ENCODE results near the gene PRRC2C. TPM values are rescaled to one million over a fixed set of nuclear protein-coding genes. Genes with fewer than 3 reads are reported as not detected.
"Not testable (repeated sequence)": the region's sequence is repeated elsewhere in the genome, so short reads cannot be mapped to it uniquely, and the experiment has no call there.

PRRC2C gene
- polyA plus RNA-seq, 1 donor from 2014 or later: 42.4 TPM

DNA sequence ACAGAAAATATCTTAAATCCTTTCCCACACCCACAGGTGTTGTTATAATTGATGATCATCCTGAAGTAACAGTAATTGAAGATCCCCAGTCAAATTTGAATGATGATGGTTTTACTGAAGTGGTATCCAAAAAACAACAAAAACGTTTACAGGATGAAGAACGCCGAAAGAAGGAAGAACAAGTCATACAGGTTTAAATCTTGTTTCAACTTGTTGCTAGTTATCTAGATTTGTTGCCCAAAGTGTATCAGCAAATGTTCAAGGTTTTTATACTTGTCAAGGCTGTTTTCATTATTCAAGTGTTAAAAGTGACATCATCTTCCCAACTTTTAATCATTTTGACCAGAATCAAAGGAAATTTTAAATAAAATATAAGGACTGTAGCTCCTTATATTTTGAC lies 64.7 kb downstream of the PRRC2C start:
- no peaks in the 10 kb centered on the region for H3K79me2 ChIP-seq (replicated peaks; ENCODE audit: insufficient read depth, low read length)
- no peak overlapping the region for H3K4me2 ChIP-seq (ENCODE audit: low read length)
- no peaks in the 10 kb centered on the region for H4K20me1 ChIP-seq (ENCODE audit: insufficient read depth)
- no peaks in the 10 kb centered on the region for H3K9me3 ChIP-seq (ENCODE audit: low read length)
- TF ChIP-seq TAF1 (IDR thresholded peaks at IDR 0.05; ENCODE audit: low read depth) (no peak), CTCF (IDR thresholded peaks at IDR 0.05; ENCODE audit: poor library complexity, severe bottlenecking) (no peak), POLR2AphosphoS5 (IDR thresholded peaks at IDR 0.05) (no peak), EZH2 (IDR thresholded peaks at IDR 0.05; ENCODE audit: borderline replicate concordance, insufficient read depth, low read length, poor library complexity, severe bottlenecking) (no peak), RAD21 (conservative IDR thresholded peaks at IDR 0.05) (no peak), EP300 (conservative IDR thresholded peaks at IDR 0.05; ENCODE audit: poor library complexity, severe bottlenecking) (no peak), MXI1 (conservative IDR thresholded peaks at IDR 0.05; ENCODE audit: poor library complexity, severe bottlenecking) (no peak), SMC3 (conservative IDR thresholded peaks at IDR 0.05; ENCODE audit: poor library complexity) (no peak), REST (IDR thresholded peaks at IDR 0.05; ENCODE audit: borderline replicate concordance) (no peak)
- no peak overlapping the region for H2AFZ ChIP-seq (ENCODE audit: low read depth, low read length)
- no peaks in the 10 kb centered on the region for H3K9me2 ChIP-seq (ENCODE audit: insufficient read depth, low read length)
- H3F3A ChIP-seq (ENCODE audit: insufficient read depth, low read length, poor library complexity, severe bottlenecking): no peaks in the 10 kb centered on the region
- no peak overlapping the region for H3K9ac ChIP-seq (ENCODE audit: low read length)
- H3K36me3 ChIP-seq (ENCODE audit: insufficient read depth, low read length): no peaks in the 10 kb centered on the region
- no peak overlapping the region for H3K27ac ChIP-seq (ENCODE audit: low read length)
- no peak overlapping the region for H3K4me3 ChIP-seq (ENCODE audit: low read length)
- H3K27me3 ChIP-seq (ENCODE audit: insufficient read depth, low read depth, low read length): no peaks in the 10 kb centered on the region

DNA sequence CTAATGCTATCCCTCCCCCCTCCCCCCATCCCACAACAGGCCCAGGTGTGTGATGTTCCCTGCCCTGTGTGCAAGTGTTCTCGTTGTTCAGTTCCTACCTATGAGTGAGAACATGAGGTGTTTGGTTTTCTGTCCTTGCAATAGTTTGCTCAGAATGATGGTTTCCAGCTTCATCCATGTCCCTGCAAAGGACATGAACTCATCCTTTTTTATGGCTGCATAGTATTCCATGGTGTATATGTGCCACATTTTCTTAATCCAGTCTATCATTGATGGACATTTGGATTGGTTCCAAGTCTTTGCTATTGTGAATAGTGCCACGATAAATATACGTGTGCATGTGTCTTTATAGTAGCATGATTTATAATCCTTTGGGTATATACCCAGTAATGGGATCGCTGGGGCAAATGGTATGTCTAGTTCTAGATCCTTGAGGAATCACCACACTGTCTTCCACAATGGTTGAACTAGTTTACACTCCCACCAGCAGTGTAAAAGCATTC lies 65.3 kb downstream of the PRRC2C start:
- H3K9me2 ChIP-seq (ENCODE audit: insufficient read depth, low read length); H2AFZ ChIP-seq (ENCODE audit: low read depth, low read length); H3K79me2 ChIP-seq (replicated peaks; ENCODE audit: insufficient read depth, low read length); H3K9ac ChIP-seq (ENCODE audit: low read length); H4K20me1 ChIP-seq (ENCODE audit: insufficient read depth); H3K27me3 ChIP-seq (ENCODE audit: insufficient read depth, low read depth, low read length); H3K4me2 ChIP-seq (ENCODE audit: low read length); H3F3A ChIP-seq (ENCODE audit: insufficient read depth, low read length, poor library complexity, severe bottlenecking); H3K36me3 ChIP-seq (ENCODE audit: insufficient read depth, low read length); H3K4me3 ChIP-seq (ENCODE audit: low read length); H3K27ac ChIP-seq (ENCODE audit: low read length); H3K9me3 ChIP-seq (ENCODE audit: low read length): not testable (repeated sequence)

GRCh38 chr1:171553960-171554359 lies 68.6 kb downstream of the PRRC2C start:
- not testable (repeated sequence) for H3K27me3 ChIP-seq (ENCODE audit: insufficient read depth, low read depth, low read length); H2AFZ ChIP-seq (ENCODE audit: low read depth, low read length); H3K79me2 ChIP-seq (replicated peaks; ENCODE audit: insufficient read depth, low read length); H3F3A ChIP-seq (ENCODE audit: insufficient read depth, low read length, poor library complexity, severe bottlenecking); H3K9me3 ChIP-seq (ENCODE audit: low read length); H3K27ac ChIP-seq (ENCODE audit: low read length); H3K9ac ChIP-seq (ENCODE audit: low read length); H3K9me2 ChIP-seq (ENCODE audit: insufficient read depth, low read length); H3K4me2 ChIP-seq (ENCODE audit: low read length); H4K20me1 ChIP-seq (ENCODE audit: insufficient read depth); H3K4me3 ChIP-seq (ENCODE audit: low read length)
- peaks cover 22% of the 10 kb centered on the region for H3K36me3 ChIP-seq (ENCODE audit: insufficient read depth, low read length)
